GM18508 (cell line): ENCODE data around the gene CAPN5.
A peak's percentile ranks its signal among the peaks of the same experiment; 100 is the strongest.
"Not testable (repeated sequence)": the region's sequence is repeated elsewhere in the genome, so short reads cannot be mapped to it uniquely, and the experiment has no call there.

ENCODE experiments used
- ATAC-seq: cut with Tn5 transposase; IDR thresholded peaks from one replicate; pipeline ENCODE4 v1.9.1; 2021; ENCODE audit warnings: moderate number of reproducible peaks; ENCODE audit not compliant: insufficient read depth, unreplicated experiment

The CAPN5 gene

GRCh38 chr11:77040889-77041288 is 25.9 kb upstream of the CAPN5 start:
- ATAC-seq: no peak

- no peak for ATAC-seq
Observed at GRCh38 chr11:77042111-77042726, 24.6 kb upstream of the CAPN5 start.

DNA sequence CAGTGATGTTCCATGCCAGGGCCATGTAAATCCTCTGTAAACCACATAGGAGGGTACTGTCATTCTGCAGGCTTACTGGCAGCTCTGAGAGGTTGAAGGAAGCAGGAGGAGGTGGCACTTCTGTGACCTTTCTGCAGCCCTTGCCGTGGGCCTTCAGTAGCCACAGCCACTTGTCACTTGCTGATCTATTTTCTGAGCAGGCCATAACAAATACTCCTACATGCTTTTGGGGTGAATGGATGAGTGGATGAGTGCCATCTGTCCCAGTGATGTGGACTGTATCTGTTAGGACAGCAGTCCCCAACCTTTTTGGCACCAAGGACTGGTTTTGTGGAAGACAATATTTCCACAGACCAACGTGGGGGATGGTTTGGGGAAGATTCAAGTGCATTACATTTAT is 22.4 kb upstream of the CAPN5 start:
- ATAC-seq: no peak

GRCh38 chr11:77044886-77045285 is 21.9 kb upstream of the CAPN5 start:
- ATAC-seq: no peak

DNA sequence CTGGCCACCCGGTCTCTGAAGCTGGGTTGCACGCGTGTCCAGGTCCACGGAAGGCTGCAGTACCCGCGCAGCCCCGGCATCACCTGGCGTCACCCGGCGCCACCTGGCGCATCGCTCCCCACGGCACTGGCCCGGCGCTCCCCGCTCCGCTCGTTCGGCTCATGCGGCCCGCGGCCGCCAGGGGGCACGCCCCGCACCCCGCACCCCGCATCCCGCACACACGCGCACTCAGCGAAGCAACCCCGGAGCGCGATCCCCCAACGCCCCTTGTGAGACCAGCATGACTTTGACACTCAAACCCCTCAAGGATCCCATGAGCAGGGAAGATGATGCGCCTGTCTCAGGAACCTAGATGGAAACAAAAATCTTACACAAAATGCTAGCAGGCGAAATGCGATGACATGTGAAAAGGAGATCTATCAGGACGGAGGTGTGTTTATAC is 20.7 kb upstream of the CAPN5 start:
- ATAC-seq: no peak

- ATAC-seq: peak; percentile 57
Observed at GRCh38 chr11:77047007-77047927, 19.5 kb upstream of the CAPN5 start.

GRCh38 chr11:77047928-77048446 is 18.8 kb upstream of the CAPN5 start:
- not testable (repeated sequence) for ATAC-seq

DNA sequence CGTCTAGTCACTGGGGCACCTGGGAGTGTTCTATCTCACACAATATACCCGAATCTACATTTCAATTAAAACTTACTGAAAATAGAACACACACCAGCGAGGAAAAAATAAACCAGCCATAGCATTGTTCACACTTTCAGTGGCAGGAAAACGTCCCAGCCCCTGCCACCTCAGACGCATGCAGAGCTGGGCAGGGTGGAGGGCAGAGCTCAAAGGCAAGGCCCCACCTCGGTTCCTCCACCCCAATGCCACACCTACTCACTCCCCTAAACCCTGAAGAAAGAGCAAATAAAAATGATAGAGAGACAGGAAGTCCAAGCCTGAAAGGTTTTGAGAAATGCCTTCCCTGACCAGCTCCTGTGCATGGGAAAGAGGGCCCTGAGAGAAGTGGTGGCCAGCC is 17.7 kb upstream of the CAPN5 start:
- no peak for ATAC-seq

DNA sequence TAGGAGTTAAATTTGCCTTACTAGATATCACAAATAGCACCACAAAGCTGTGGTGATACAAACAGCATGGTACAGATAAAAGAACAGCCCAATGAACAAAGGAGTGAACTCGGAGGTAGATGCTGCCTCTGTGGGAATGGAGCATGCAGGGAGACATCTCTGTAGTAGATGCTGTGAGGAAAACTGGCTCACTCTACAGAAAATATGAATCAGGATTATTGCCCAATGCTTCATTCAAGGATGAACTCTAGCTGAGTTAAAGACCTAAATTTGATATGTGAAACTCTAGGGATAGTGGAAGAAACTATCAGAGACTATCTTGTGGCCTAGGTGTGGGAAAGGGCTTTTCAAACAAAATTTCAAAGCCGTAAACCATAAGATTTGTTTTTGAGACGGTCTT is 15.3 kb upstream of the CAPN5 start:
- no peak for ATAC-seq

GRCh38 chr11:77052518-77052917 is 14.3 kb upstream of the CAPN5 start:
- no peak for ATAC-seq

GRCh38 chr11:77053217-77054015 is 13.4 kb upstream of the CAPN5 start:
- ATAC-seq: no peak

DNA sequence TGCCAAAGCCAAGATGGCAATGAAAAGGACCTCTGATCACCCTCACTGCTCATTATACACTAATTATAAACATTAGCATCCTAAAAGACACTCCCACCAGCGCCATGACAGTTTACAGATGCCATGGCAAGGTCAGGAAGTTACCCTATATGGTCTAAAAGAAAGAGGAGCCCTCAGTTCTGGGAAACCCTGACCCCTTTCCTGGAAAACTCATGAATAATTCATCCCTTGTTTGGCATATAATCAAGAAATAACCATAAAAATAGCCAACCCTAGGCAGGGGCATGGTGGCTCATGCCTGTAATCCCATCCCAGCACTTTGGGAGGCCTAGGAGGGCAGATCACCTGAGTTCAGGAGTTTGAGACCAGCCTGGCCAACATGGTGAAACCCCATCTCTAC is 12.7 kb upstream of the CAPN5 start:
- ATAC-seq: no peak

DNA sequence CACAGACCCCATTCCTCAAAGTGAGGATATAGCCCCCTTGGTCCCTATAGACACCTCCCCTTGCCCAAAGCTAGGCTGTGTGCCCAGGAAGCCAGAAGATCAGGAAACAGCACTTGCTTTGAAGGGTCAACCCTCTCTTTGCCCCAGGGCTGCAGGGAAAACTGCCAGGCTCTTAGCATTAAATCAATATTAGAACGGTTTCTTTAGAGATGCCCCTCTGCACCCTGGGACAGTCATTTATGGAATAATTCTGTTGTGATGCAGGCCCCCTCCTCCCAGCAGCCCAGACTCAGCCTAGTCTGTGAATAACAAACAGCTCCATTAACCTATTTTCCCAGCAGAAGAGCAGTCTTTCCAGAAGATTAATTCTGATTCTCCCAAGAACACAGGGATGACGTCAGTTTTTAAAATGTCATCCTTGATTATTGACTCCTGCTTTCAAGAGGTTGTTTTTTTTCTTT is 11.6 kb upstream of the CAPN5 start:
- no peak for ATAC-seq

DNA sequence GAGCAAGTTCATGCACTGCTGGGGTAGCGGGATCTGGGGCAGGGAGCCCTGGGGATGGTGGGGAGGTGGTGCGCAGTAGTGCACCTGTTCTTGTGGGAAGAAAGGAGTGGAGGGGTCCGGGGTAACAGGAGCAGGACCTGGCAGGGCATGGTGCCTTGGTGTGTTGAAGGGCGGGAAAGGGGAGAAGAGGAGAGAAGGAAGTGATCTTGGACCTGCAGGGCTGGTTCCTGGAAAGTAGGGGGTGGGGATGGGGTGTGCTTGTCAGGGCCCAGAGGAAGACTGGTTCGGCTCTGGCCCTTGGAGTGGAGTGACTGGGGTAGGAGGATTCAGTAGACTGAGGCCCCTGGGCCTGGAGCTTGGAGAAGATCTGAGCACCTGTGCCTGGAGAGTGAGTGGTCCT is 10.9 kb upstream of the CAPN5 start:
- ATAC-seq: no peak

- ATAC-seq: no peak
Observed at GRCh38 chr11:77056814-77057402, 9.9 kb upstream of the CAPN5 start.

DNA sequence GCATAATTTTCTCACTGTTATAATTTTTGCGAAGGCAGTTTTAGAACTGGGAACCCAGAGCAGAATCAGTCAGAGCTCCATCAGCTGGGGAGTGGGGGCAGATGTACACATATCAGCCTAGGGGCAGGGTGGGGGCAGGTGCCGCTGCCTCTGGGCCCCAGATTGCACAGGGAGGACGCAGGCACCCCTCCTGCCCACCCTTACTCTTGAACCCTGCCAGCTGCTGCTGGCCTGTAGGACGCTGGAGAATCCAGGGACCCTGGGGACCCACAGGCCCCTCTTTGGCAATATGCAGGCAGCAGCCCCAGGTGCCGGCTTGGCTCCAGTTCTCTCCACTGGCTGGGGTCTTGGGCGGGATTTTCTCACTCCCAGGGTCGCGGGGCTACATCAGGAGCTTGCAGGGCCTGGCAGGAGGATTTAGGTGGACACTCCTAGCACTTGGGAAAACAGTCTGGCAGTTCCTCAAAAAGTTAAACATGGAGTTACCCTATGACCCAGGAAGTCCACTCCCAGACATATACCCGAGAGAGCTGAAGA is 8.8 kb upstream of the CAPN5 start:
- no peak for ATAC-seq

- no peak for ATAC-seq
Observed at GRCh38 chr11:77058900-77059299, 7.9 kb upstream of the CAPN5 start.

DNA sequence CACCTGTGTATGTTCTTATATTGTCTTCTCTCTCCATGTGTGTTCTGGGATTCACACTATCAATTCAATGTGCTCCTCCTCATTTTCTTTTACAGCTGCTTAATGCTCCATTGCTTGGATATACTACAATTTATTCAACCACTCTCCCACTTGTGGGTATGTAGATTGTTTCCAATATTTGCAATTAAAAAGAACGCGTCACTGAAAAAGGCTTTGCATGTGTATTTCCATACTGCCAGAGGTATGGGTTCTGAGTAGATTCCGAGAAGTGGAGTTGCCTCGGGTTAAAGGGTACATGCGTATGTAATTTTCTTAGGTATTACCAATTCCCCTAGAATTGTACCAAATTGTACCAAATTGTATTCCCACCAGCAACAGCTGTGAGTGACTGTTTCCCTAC is 7.0 kb upstream of the CAPN5 start:
- ATAC-seq: no peak

DNA sequence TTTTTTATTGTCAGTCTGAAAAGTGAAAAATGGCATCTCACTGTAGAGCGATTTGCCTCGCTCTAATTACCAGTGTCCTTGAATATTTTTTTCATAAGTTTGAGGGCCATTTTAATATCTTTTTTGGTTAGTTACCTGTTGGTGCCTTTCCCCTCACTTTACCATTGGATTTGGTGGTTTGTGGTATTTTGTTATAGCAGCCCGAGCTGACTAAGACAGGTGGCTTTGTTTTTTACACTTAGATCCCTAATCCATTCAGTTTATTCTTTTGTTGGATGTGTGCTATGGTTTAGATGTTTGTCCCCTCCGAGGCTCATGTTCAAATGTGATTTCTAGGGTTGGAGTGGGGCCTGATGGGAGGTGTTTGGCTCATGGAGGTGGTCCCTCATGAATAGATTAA is 6.5 kb upstream of the CAPN5 start:
- no peak for ATAC-seq

GRCh38 chr11:77061258-77061657 is 5.5 kb upstream of the CAPN5 start:
- ATAC-seq: not testable (repeated sequence)
